NCI-H1092 treated with DMSO at 0.1 percent for 48 hours (cell line): ENCODE measurements around the gene TMEM247.

Source experiments
- DNase-seq: peaks from one replicate; lab custom pipeline; 2025; lab: John Stamatoyannopoulos, UW

Gene TMEM247

DNA sequence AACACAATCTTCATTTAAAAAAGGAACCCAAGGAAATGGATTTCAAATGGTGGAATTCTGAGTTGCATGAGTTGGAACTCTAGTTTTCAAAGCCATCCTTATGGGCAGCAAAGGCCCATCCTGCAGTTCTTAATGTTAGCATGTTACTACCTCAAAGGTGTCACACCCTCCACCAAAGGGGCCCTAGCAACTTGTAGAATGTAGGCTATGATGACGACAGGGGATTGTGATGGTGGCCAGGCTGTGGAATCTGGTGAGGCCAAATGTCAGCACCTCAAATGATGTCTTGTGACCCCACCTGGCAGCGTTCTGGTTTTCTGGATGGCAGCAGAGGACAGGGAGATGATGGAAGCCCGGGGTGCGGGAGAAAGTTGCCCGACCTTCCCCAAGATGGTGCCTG is at the start of gene TMEM247:
TSS of gene TMEM247 (plus strand) at position 301 of the 400 bp plus-strand sequence.
- DNase-seq: no peak

DNA sequence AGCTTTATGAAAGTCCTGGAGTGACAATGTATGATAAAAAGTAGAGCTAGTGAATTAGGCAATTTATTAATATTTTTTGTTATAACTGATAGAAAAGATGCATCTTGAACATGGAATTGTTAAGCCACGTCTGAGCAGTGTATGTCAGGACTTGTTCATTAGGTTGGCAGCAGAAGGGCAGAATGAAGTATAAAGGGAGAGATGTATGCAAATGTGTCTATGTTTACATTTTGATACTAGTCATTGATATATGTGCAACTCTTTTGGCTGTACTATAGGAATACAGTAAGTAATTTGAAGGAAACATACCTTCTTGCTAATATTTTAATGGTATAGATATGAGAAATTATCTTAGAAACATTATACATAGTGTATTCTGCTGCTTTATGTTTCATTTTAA is 49.0 kb upstream of the TMEM247 start:
- no peak for DNase-seq

DNA sequence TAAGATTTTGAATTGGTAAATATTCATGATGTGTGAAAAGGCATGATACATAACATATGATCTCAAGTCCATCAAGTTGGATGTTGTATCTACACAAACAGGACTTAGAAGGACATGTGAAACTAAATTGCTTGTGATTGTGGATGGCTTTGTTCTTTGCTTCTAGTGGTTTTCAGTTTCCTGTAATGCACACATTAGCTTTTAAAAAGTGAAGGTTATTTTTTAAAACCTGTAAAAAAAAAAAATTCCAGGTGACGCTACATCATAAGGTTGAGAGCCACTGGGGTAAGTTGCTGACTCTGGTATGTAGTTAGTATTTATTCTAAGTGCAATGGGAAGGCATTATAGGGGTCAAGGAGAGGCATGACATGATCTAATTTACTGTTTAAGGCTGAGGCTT is 48.4 kb upstream of the TMEM247 start:
- DNase-seq: no peak

DNA sequence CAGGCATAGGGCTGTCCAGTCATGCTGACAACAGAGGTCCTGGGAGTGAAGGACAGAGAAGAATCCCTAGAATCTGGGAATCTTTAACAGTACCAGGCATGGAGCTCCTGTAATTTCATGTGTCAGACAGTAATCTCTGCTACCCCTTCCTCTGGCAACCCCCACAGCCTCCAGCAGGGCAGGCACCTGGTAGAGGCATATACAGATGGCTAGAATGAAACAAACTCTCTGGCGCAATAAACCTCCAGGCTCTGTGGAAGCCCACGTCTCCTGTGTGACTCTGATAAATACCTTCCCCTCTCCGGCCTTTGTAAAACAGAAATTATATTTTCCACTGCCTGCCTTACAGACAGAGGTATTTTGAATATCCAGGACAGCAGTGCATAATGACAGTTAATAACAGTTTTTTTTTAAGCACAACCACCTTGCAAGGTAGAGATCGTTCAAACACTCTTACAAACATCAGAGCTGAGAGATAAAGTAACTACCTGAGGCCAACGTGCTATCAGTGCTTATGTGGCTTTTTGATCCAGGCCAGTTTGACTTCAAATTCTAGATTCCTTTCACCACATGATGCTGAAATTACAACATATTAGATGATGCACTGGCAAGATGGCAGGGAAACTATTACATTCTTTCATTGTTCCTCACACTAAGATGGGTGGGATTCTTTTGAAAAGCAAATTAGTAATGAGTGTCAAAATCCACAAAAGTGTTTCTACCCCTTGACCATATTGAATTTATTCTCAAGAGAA is 47.7 kb upstream of the TMEM247 start:
- no peak for DNase-seq

DNA sequence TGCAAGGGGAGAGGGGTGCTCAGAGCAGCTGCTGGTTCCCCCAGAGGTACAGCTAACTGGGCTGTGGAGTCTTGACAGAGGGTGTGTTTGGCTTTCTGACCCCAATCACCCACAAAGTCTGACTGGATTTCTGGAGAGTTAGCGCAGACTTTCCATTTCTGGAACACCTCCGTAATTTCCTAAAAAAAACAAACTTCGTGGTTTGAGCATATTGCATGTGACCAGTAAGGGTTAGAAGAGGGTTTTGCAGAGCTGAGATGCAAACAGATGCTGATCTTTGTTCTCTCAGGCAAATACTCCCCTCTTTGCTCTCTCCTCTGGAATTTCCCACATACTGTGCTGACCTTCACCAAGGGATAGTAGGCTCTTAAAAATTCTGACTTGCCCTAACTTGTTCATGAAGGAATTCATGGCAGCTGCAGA is 44.5 kb upstream of the TMEM247 start:
- DNase-seq: no peak

DNA sequence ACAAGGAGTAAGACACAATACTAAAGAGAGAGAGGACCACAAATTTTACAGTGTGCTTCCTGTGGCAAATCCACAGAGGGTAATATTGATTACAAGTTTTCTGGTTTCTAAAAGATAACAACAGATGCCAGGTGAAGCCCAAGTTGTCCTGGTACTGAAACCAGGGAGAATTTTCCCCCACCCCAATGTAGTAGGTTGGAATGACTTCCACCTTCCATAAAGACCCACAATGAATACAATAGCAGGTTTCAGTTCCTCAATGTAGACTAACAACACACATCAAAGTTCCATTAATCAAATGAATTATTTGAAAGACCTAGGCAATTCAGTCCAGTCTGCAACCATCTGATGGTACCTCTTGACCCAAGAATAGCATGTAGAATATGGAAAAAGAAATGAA is 44.0 kb upstream of the TMEM247 start:
- DNase-seq: no peak

DNA sequence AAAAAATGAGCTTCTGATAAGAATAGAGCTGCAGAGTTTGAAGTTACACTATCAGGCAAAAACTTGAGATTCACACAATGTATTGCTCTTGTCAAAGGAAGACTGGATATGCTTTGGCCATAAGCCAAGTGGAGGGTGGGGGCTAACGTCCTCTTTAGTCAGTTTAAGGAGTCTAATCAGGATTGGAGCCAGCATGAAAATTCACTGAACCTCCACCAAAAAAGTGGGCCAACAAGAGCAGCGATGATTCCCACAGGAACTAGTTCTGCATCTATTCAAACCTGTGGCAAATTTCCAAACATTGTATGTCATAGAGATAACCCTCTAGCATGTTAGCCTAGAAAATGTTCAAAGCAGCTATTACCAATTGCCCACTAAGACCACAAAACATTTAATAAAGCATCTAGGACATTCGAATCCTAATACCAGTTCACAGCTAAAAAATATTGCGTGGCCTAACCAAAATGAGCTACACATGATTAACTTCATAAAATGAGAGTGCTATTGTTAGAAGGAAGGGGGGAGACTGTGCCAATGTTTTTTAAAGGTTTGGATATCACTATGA is 43.5 kb upstream of the TMEM247 start:
- DNase-seq: no peak

DNA sequence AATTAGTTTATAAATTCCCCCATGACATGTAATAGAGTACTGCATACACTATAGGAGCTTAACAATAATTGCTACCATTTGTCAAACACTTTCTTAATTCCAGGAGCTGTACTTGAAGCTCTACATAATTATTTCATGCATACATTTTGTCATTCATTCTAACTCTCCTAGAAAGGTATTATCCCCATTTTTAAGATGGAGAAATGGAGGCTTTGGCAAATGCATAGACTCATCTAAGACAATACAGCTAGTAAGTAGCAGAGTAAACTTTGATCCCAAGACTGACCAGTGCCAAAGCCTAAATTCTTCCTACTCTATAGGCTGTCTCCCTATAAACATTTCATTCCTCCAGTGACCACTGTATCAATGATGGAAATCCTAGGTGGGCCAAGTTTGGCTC is 42.6 kb upstream of the TMEM247 start:
- no peak for DNase-seq

DNA sequence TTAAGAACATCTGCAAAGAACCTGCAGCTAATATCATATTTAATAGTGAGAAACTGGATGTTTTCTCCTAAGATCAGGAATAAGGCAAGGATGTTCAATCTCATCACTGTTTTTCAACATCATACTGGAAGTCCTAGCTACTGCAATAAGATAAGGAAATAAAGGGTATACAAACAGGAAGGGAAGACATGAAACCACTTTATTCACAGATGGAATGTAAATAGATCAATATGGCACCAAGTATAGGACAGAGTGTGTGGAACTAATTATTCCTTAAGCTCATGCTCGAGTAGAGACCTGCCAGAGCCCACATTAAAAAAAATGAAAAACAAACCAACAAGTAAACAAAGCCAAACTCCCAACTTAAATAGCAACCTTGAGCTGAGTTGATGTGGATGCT is 41.3 kb upstream of the TMEM247 start:
- no peak for DNase-seq

DNA sequence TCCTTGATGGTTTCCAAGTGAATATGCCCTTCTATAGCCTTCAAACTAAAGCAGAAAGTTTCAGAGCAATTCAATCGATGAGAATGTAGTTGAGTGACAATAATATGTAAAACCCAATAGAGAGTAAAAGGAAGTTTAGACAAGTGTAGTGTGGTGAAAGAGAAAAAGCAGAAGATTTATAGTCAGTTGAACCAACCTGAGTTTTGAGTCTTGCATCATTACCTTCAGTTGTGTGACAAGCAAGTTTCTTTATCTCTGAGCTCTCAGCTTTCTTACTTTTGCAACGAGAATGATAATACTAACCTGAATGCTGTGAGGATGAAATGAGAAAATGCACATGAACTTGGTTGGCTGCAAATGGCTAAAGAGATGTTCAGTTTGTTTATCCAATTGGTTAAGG is 40.6 kb upstream of the TMEM247 start:
- DNase-seq: no peak

DNA sequence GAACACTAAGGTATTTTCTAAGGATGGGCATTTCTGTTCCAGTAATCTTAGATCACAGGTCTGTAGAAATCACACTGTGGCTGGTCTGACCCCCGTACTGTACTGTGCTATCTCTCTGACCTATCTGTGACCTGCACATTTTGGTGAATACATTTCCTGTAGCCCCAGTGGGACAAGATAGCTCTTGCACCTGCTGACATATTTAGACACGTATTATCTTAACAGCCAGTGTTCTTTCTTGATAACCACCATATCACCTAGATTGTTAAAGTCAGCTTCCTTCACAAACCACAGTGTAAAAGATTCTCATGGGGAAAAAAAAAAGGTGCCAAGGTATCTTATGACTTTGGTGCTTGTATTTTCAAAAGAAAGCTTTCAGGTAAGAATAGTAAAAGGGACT is 39.8 kb upstream of the TMEM247 start:
- DNase-seq: no peak

DNA sequence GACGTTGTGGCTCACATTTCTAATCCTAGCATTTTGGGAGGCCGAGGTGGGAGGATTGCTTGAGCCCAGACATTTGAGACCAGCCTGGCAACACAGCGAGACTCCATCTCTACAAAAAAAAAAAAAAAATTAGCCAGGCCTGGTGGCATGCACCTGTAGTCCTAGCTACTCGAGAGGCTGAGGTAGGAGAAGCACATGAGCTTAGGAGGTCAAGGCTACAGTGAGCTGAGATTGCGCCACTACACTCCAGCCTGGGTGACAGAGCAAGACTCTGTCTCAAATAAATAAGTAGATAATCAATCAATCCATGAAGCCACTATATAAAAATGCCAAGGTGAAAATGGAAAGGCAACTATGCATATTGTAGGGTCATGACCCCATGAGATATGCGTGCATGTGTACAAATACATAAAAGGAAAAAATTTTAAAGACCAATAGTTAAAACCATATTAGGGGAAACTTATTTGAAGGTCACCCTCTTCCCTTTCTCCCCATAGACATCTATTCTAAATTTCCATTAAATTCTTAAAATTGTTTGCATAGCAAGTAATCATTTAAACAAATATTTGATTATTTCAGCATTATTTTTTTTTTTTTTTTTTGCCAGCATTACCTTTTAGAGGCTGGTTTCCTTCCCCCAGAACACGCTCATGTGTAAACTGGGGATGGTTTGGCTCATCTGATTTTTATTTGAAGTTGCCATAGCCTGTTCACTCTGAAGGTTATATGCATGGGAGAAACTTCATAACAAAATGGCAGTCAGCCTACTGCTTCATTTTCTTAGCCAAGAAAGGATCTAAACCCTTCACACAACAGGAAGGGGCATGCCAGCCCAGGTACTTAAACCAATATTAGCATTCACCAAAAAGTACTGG is 37.3 kb upstream of the TMEM247 start:
- no peak for DNase-seq

DNA sequence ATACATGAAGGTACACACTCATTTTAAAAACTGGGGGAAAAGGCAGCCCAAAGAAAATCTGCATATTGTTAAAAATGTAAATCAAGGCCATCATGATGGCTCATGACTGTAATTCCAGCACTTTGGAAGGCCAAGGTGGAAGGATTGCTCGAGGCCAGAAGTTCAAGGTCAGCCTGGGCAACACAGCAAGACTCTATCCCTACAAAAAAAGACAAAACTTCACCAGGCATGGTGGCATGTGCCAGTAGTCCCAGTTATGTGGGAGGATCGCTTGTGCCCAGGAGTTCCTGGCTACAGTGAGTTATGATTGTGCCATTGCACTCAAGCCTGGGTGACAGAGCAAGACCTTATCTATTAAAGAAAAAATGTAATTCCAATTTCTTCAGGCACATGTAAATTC is 34.6 kb upstream of the TMEM247 start:
- no peak for DNase-seq

DNA sequence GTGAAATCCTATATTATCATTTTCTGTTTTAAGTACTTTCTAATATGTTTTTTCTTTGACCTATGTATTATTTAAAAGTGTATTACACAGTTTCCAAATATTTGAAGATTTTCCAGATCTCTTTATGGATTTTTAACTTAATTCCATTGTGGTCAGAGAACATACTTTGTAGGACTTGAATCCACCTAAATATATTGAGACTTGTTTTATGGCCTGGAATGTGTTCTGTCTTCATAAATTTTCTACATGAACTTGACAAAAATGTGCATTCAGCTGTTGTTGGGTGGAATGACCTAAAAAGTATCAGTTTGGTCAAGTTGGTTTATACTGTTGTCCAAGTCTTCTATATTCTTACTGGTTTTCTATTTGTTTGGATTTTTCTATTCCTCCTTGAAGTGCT is 33.8 kb upstream of the TMEM247 start:
- DNase-seq: no peak

DNA sequence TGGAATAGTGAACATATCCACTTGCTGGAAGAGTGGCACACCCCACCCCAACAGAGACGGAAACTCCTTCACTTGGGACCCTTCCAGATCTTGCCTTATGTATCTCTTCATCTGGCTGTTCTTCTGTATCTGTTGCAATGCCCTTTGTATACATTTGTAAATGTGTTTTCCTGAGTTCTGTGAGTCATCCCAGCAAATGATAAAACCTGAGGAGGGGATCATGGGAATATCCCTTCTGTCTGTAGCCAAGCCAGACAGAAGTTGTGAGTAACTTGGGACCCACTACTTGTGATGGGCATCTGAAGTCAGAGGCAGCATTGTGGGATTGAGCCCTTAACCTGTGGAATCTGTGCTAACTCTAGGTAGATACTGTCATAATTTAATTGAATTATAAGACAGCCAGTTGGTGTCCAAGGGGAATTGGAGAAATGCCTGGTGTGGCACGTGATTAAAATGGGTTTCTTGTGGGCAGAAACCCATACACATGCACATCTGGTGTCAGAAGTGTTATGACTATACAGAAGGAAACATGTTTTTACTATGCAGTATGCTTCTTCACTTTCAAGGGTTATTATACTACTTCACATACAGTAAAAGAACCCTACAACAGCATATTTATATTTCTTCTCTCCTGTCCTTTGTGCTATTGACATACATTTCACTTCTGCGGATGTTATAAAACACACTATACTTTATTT is 32.3 kb upstream of the TMEM247 start:
- no peak for DNase-seq

DNA sequence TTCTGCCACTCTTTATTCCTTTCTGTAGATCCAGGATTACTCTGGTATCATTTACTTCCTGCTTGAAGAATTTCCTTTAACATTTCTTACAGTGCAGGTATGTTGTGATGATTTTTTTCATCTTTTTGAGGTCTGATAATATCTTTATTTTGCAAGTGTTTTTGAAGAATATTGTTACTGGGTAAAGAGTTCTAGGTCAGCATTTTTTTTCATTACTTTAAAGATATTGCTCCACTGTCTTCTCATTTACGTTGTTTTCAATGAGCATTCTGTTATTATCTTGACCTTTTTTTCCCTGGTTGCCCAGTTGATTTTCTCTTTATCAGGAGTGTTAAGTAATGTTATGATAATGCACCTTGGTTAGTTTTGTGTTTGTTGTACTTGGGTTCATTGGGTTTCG is 31.7 kb upstream of the TMEM247 start:
- no peak for DNase-seq

DNA sequence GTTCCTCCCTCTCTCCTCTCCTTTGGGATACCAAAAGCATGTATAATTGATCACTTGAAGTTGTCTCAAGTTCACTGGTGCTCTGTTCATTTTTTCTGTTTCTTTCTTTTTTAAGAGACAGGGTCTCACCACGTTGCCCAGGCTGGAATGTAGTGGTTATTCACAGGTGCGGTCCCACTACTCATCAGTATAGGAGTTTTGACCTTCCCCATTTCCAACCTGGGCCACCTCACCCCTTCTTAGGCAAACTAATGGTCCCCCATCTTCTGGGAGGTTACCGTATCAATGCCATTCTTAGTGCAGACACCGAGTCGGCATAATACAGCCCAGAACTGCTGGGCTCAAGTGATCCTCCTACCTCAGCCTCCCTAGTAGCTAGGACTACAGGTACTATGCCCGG is 31.3 kb upstream of the TMEM247 start:
- no peak for DNase-seq

DNA sequence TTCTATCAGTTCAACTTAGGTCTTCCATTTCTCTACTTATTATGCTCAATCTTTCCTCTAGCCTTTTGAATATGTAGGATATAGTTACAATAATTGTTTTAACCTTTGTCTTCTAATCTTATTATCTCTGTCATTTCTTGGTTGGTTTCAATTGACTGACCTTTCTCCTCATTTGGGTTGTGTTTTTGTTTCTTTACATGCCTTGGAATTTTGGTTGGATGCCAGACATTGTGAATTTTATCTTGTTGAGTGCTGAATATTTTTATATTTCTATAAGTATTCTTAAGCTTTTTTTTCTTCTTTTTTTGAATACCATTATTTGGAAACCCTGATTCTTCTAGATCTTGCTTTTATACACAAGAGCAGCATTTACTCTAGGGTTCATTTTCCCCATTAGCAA is 30.7 kb upstream of the TMEM247 start:
- no peak for DNase-seq

DNA sequence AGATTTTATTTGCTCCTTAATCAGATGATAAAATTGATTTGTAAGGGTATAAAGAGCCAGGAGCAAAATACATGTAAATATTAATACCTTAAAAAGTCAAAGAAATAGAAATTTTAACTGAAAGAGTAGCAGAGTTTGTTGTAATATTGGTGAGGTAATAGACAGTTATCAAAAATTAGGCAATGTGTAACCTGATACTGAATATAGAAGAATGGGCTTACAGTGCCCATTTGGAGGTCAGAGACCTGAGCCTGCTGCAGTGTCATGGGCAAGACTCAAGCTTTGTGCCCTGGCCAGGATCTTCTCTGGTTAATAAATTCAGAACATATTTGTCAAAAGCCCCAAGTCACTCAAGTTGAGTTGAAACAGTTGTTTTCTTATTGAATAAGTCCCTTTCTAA is 29.7 kb upstream of the TMEM247 start:
- no peak for DNase-seq

DNA sequence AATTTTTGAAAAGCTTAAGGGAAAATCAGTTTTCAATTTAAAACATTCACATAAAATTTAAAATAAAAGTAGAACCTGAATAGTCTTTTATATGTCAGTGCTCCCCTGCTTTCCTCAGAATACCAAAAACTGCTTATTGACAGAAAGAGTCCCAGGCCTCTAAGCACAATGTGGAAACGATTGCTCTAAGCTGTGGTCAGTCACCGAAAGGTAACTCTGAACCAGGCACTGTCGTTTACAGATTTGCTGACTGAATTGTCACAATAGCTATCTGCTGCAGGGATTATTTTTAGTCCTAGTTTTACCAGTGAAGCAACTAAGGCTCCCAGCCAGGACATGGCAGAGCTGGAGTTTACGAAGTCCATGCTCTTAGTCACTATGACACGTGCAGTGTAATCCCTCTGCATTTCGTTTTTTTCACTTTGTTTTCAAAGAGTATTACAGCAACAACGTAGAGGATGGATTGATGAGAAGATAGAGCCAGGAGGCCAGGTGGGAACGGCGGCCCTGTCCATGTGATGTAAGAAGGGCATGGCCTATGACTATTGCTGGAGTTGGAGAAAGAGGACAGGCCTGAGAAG is 28.1 kb upstream of the TMEM247 start:
- DNase-seq: no peak

DNA sequence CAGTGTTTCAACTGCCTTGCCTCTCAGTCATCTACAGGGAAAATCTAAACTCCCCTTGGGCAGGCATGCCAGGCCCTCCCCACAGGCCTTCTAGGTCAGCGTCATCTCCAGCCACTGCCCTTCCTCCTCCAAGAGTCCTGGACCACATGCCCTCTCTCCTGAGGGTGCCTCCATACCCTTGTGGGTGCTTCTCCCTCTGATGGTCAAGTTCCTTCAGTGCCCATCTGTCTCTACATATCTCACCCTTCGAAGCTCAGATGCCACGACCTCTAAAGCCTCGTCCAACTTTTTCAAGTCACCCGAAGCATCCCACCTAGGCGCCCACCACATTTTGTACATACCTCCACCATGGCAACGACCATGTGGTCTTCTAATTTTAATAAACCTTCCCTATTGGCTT is 22.6 kb upstream of the TMEM247 start:
- DNase-seq: no peak
